Endothelial cell (in vitro differentiated cells): ENCODE measurements around the gene GAD2. TPM values are rescaled to one million over a fixed set of nuclear protein-coding genes. Genes with fewer than 3 reads are reported as not detected.
A peak's percentile ranks its signal among the peaks of the same experiment; 100 is the strongest.

Experiments used
- DNase-seq: peaks from one replicate; pipeline ENCODE4 v3.0.0; 2021; ENCODE audit warnings: low spot score
- H3K27ac Mint-ChIP-seq: one replicate; pipeline ENCODE4 v1.8.0; 2021; ENCODE audit warnings: mixed read lengths, inconsistent platforms; ENCODE audit not compliant: unreplicated experiment
- H3K27me3 Mint-ChIP-seq: one replicate; pipeline ENCODE4 v1.8.0; 2021; ENCODE audit warnings: mild to moderate bottlenecking, moderate library complexity, mixed read lengths, inconsistent platforms; ENCODE audit not compliant: unreplicated experiment
- H3K36me3 Mint-ChIP-seq: one replicate; pipeline ENCODE4 v1.8.0; 2021; ENCODE audit warnings: mild to moderate bottlenecking, low read depth, mixed read lengths, inconsistent platforms; ENCODE audit not compliant: unreplicated experiment
- H3K4me1 Mint-ChIP-seq: one replicate; pipeline ENCODE4 v1.8.0; 2021; ENCODE audit warnings: mild to moderate bottlenecking, mixed read lengths, inconsistent platforms; ENCODE audit not compliant: unreplicated experiment
- H3K4me3 Mint-ChIP-seq: one replicate; pipeline ENCODE4 v1.8.0; 2021; ENCODE audit warnings: mild to moderate bottlenecking, mixed read lengths, inconsistent platforms; ENCODE audit not compliant: unreplicated experiment
- H3K9me3 Mint-ChIP-seq: one replicate; pipeline ENCODE4 v1.8.0; 2021; ENCODE audit warnings: mixed read lengths, inconsistent platforms; ENCODE audit not compliant: unreplicated experiment
- CTCF ChIP-seq: fragments of 200-600 bp; sonication (generic); IDR thresholded peaks from one replicate; pipeline ENCODE4 v1.5.0; 2021; ENCODE audit warnings: antibody characterized with exemption; ENCODE audit not compliant: unreplicated experiment
- total RNA-seq: library from RNA; stranded (reverse); fragmentation: NEBNext Ultra II Directional; extraction: Animal tissue kit (Norgen Biotek cat#: 25700); gene quantifications from one replicate; pipeline ENCODE4 v1.2.1, GENCODE V29; 2021; ENCODE audit not compliant: unreplicated experiment

The GAD2 gene
- total RNA-seq, 1 donor from 2014 or later, result 0.90 TPM

GRCh38 chr10:26269754-26270153, 53.2 kb downstream of the GAD2 start:
- no peaks in the 10 kb centered on the region for H3K27me3 Mint-ChIP-seq
- DNase-seq, result peak; percentile 15
- no peak overlapping the region for H3K27ac Mint-ChIP-seq
- H3K9me3 Mint-ChIP-seq, result no peaks in the 10 kb centered on the region
- H3K4me1 Mint-ChIP-seq, result no peaks in the 10 kb centered on the region
- no peaks in the 10 kb centered on the region for H3K36me3 Mint-ChIP-seq
- H3K4me3 Mint-ChIP-seq, result no peak overlapping the region
- no peak for TF ChIP-seq CTCF

GRCh38 chr10:26274391-26274790, 57.8 kb downstream of the GAD2 start:
- H3K27me3 Mint-ChIP-seq, result no peaks in the 10 kb centered on the region
- no peaks in the 10 kb centered on the region for H3K9me3 Mint-ChIP-seq
- DNase-seq, result no peak
- no peaks in the 10 kb centered on the region for H3K4me1 Mint-ChIP-seq
- H3K27ac Mint-ChIP-seq, result no peak overlapping the region
- H3K4me3 Mint-ChIP-seq, result no peak overlapping the region
- no peak for TF ChIP-seq CTCF
- no peaks in the 10 kb centered on the region for H3K36me3 Mint-ChIP-seq

- no peak overlapping the region for H3K27ac Mint-ChIP-seq
- no peaks in the 10 kb centered on the region for H3K27me3 Mint-ChIP-seq
- H3K4me3 Mint-ChIP-seq, result no peak overlapping the region
- no peaks in the 10 kb centered on the region for H3K9me3 Mint-ChIP-seq
- H3K36me3 Mint-ChIP-seq, result no peaks in the 10 kb centered on the region
- DNase-seq, result no peak
- H3K4me1 Mint-ChIP-seq, result no peaks in the 10 kb centered on the region
- no peak for TF ChIP-seq CTCF
Observed at GRCh38 chr10:26278295-26278694, 61.7 kb downstream of the GAD2 start.

- no peak overlapping the region for H3K27ac Mint-ChIP-seq
- no peak for TF ChIP-seq CTCF
- H3K27me3 Mint-ChIP-seq, result peaks cover 1% of the 10 kb centered on the region
- H3K4me3 Mint-ChIP-seq, result no peak overlapping the region
- no peaks in the 10 kb centered on the region for H3K4me1 Mint-ChIP-seq
- H3K36me3 Mint-ChIP-seq, result no peaks in the 10 kb centered on the region
- no peaks in the 10 kb centered on the region for H3K9me3 Mint-ChIP-seq
- DNase-seq, result no peak
Observed at GRCh38 chr10:26290236-26290635, 73.7 kb downstream of the GAD2 start.

GRCh38 chr10:26291721-26292480, 75.3 kb downstream of the GAD2 start:
- H3K4me3 Mint-ChIP-seq, result no peak overlapping the region
- TF ChIP-seq CTCF, result no peak
- no peak for DNase-seq
- H3K27me3 Mint-ChIP-seq, result peaks cover 1% of the 10 kb centered on the region
- no peaks in the 10 kb centered on the region for H3K4me1 Mint-ChIP-seq
- H3K36me3 Mint-ChIP-seq, result no peaks in the 10 kb centered on the region
- H3K9me3 Mint-ChIP-seq, result no peaks in the 10 kb centered on the region
- no peak overlapping the region for H3K27ac Mint-ChIP-seq
